GM18951 (cell line): Measurements from ENCODE around the gene CDKN2B-AS1.

Experiments
- POLR2A ChIP-seq: IDR thresholded peaks from 4 replicates; pipeline ENCODE4 v1.6.1; 2011; ENCODE audit warnings: mild to moderate bottlenecking; ENCODE audit not compliant: insufficient read length, insufficient read depth; ENCODE audit errors: extremely low read depth
- in situ Hi-C: fragments of 300-500 bp; cut with MboI; formaldehyde crosslinking; loops from one replicate; pipeline ENCODE4 v1.12.0; 2022; ENCODE audit warnings: low sequenced_read_pairs, mixed read lengths, inconsistent platforms; ENCODE audit not compliant: unreplicated experiment

Gene CDKN2B-AS1

GRCh38 chr9:21969951-21970799 lies 24.4 kb upstream of the CDKN2B-AS1 start:
- TF ChIP-seq POLR2A, result no peak
- in situ Hi-C loops, result no loop called here

DNA sequence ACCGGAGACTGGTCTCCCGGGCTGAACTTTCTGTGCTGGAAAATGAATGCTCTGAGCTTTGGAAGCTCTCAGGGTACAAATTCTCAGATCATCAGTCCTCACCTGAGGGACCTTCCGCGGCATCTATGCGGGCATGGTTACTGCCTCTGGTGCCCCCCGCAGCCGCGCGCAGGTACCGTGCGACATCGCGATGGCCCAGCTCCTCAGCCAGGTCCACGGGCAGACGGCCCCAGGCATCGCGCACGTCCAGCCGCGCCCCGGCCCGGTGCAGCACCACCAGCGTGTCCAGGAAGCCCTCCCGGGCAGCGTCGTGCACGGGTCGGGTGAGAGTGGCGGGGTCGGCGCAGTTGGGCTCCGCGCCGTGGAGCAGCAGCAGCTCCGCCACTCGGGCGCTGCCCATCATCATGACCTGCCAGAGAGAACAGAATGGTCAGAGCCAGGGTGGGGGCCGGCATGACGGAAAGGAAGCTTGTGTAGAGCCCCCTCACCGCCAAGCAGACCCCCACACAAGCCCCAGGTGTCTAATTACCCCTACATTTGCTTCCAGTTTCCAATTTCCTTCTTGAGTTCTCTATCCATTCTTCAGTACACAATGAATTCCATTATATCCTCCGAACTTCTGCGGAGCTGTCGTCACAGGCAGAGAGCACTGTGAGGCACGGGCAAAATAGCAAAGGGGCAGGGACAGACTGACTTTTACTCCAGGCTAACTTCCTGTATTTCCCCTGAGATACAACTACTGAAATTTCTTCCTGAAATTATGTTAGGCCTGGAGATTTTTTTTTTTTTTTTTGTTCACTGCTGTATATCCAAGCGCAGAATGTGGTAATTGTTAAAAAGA lies 23.6 kb upstream of the CDKN2B-AS1 start:
- no peak for TF ChIP-seq POLR2A
- in situ Hi-C loops, result no loop called here

DNA sequence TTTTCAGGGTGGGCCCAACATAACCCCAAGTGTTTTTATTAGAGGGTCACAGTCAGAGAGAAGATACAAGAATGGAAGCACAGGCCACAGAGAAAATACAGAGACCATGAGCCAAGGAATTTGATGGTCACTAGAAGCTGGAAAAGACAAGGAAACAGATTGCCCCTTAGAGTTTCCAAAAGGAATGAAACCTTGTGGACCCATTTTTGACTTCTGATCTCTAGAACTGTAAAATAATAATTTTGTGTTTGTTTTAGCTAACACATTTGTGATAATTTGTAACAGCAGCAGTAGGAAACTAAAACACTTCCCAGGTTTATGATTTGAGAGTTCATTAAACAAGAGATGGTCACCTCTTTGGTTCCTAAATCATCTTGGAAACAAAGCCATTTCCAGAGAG lies 22.2 kb upstream of the CDKN2B-AS1 start:
- no peak for TF ChIP-seq POLR2A
- in situ Hi-C loops, result no loop called here

DNA sequence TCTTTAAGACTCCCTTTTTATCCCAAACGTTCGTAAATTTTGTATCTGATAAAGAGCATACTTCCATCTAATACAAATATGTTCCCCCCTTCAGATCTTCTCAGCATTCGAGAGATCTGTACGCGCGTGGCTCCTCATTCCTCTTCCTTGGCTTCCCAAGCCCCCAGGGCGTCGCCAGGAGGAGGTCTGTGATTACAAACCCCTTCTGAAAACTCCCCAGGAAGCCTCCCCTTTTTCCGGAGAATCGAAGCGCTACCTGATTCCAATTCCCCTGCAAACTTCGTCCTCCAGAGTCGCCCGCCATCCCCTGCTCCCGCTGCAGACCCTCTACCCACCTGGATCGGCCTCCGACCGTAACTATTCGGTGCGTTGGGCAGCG lies 20.3 kb upstream of the CDKN2B-AS1 start:
- in situ Hi-C loops, result no loop called here
- no peak for TF ChIP-seq POLR2A

GRCh38 chr9:21974722-21975409 lies 19.7 kb upstream of the CDKN2B-AS1 start:
- TF ChIP-seq POLR2A, result no peak
- in situ Hi-C loops, result no loop called here

DNA sequence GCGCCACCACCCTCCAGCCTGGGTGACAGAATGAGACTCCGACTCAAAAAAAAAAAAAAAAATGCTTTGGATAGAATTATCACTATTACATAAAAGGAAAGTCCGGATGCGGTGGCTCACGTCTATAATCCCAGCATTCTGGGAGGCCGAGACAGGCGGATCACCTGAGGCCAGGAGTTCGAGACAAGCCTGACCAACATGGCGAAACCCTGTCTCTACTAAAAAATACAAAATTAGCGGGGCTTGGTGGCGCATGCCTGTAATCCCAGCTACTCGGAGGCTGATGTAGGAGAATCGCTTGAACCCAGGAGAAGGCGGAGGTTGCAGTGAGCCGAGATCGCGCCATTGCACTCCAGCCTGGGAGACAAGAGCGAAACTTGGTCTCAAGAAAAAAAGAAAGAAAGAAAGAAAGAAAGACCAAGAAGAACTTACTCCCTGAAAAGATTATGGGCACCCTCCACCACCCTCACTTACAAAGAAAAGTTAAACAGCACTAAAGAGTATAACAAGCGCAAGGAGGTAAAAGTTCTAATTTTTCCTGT lies 18.2 kb upstream of the CDKN2B-AS1 start:
- TF ChIP-seq POLR2A, result no peak
- in situ Hi-C loops, result no loop called here

GRCh38 chr9:21982391-21982790 lies 12.2 kb upstream of the CDKN2B-AS1 start:
- in situ Hi-C loops, result no loop called here
- no peak for TF ChIP-seq POLR2A

- in situ Hi-C loops, result no loop called here
- TF ChIP-seq POLR2A, result no peak
Measured at GRCh38 chr9:21982861-21983560, 11.6 kb upstream of the CDKN2B-AS1 start.

DNA sequence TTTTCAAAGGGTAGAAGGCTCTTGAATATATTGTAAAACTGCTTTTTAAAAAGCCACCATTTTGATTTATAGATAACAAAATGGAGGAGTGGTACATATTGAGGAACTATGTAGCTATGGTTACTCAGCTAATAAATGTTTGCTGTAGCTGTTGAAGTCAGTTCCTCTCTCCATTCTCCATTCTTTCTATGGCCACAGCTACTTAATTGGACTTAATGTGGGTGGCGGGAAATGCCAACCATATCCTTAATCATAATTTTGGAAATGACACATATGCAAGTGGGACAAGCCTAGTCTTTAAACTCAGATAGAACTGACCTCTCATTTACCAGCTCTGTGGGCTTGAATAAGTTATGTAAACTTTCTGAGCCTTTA lies 11.0 kb upstream of the CDKN2B-AS1 start:
- in situ Hi-C loops, result no loop called here
- TF ChIP-seq POLR2A, result no peak

DNA sequence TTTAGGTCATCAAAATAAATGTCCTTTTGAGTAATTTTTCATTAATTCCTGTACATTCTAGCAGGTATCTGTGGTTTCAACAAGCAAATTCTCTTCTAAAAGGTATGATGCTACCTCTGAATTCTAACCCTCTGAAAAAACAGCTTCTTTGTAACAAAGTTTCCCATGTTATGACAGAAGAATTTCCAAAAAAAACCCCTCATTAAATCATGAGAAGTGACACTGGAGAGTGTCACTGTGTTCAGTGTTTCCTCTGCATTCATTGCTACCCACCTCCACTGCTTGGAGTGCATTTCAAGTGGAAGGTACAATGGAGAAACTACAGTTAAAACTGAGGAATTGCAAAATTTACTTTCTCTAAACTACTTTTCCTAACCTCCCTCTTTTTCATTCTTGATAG lies 10.5 kb upstream of the CDKN2B-AS1 start:
- in situ Hi-C loops, result no loop called here
- TF ChIP-seq POLR2A, result no peak

DNA sequence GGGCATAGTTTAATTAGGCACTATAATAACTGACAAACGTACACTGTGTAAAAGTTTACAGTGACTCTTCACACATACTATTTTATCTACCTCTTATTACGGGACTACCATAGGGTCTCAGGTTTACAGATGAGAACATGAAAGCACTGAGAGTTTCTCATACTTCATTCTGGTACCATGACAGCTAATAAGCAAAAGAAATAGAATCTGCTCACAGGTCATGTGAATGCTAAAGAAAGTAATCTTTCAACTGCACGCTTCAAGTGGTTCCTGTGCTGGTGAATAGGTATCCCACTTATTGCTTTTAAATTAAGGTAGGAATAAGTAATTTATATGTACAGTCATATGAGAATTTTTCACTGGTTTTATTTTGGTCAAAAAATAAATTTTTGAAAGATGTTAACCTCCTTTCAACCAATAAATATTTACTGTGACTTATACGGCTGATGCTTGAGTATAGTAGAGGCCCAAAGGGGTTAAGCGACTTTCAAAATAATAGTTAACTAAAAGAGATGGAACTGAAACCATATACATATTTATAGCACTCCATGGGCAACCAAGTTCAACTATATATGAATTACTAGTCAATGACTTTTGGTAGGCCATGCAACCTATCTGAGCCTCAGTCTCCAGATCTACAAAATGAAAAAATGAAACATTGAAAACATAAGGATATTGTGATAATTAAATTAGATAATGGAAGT lies 8.5 kb upstream of the CDKN2B-AS1 start:
- no peak for TF ChIP-seq POLR2A
- in situ Hi-C loops, result no loop called here

GRCh38 chr9:21988056-21988990 lies 6.3 kb upstream of the CDKN2B-AS1 start:
- TF ChIP-seq POLR2A, result no peak
- in situ Hi-C loops, result no loop called here
